T-helper 1 cell (primary cell): Measurements from ENCODE around the gene PHLDB2.
"Not testable (repeated sequence)": the region's sequence is repeated elsewhere in the genome, so short reads cannot be mapped to it uniquely, and the experiment has no call there.

ENCODE experiments used
- DNase-seq, 5 donors: peaks; one replicate each; pipeline ENCODE4 v3.0.0-alpha.2; 2012 to 2020
- total RNA-seq, 4 donors: gene quantifications; one replicate each; lab custom pipeline; 2026; lab: John Stamatoyannopoulos, UW

PHLDB2 gene
- 12.5 to 51.1 (median 39.8) reads per million in 4 donors for total RNA-seq

GRCh38 chr3:111859061-111859973 is at the start of gene PHLDB2:
Gene PHLDB2 (plus strand): TSS chr3:111859265. CDS start chr3:111884078, 24,813 bp downstream.
- peak; percentile 38 to 61 (median 45) for DNase-seq

DNA sequence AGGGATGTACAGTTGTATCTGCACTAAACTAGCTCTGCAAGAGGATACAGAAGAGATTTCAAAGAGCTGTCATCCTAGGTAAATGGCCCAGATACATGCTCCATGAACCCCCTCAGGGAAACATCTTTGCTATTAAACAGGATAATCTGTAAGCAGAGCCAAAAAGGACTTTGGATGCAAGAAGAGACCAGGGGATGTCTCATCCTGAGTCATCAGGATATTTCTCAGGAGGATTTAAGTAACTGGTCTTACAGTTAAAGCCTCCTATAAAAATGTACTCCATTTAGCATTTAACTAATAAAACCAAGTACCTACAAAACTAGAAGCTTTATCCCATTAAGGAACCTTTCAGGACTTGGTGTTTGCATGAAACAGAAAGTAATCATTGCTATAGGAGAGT is 48.2 kb upstream of the PHLDB2 start:
- DNase-seq = no peak

GRCh38 chr3:111811811-111812210 is 47.3 kb upstream of the PHLDB2 start:
- no peak for DNase-seq

DNA sequence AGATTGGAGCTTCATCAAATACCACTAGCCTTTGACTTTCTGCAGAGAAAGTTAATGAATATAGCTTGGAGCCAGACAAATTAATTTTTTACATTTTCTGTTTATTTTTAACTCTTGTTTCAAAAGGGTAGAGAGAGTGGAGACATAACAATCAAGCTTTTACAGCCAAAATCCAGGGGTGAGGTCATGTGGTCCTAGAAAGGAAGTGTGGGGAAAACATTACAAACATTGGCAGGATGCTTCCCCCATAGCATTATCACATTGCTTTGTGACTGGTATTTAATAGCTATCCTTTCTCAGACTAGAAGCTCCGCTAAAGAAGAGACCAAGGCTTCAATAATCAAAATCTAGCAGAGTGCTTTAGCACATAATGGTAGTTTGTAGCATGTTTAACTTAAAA is 46.4 kb upstream of the PHLDB2 start:
- no peak for DNase-seq

- no peak for DNase-seq
These were observed 45.6 kb upstream of the PHLDB2 start for GRCh38 chr3:111813441-111813840.

- DNase-seq = no peak
These were observed 45.1 kb upstream of the PHLDB2 start for GRCh38 chr3:111813979-111814378.

DNA sequence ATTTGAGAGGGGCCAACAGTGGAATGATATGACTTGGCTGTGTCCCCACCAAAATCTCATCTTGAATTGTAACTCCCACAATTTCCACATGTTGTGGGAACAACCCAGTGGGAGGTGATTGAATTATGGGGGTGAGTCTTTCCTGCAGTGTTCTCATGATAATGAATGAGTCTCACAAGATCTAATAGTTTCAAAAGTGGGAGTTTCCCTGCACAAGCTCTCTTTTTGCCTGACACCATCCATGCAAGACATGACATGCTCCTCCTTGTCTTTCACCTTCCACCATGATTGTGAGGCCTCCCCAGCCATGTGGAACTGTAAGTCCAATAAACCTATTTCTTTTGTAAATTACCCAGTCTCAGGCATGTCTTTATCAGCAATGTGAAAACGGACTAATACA is 42.3 kb upstream of the PHLDB2 start:
- not testable (repeated sequence) for DNase-seq

- DNase-seq = no peak
These were observed 39.1 kb upstream of the PHLDB2 start for GRCh38 chr3:111819927-111820326.

DNA sequence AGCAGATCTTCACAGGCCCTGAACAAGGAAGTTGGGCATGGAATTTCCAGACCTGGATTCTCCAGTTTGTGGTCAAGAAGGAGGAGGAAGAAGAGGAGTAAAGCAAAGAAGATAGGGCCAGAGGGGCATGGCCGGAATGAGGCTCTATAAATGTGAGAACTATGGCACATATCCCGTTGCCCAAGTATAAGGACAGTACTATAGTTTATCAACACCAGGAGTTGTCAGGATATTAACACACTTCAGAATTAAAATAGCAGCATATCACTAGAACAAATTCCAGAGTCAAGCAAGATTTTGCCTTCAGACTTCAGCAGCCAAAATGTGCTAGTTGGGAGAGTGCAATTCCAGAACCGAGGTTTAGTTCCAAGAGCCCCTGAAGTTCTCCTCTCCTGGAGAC is 38.4 kb upstream of the PHLDB2 start:
- DNase-seq = no peak

DNA sequence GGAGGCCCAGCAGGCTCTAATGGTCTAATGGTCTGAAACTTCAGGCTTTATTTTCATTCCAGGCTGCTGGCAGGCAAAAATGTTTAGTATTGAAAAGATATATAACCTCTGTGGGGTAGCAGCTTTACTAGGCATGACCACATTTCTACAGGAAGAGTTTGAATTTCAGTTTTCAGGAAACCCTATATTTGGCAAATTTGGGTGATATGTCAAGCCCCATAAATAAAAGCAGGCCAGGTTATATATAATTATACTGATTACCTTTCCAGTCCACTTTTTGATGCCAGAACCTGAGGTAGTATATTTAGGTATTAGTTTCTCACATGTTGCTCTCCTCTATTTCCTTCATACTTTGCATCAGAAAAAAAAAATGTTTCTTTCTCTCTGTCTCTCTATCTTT is 37.2 kb upstream of the PHLDB2 start:
- DNase-seq = no peak

DNA sequence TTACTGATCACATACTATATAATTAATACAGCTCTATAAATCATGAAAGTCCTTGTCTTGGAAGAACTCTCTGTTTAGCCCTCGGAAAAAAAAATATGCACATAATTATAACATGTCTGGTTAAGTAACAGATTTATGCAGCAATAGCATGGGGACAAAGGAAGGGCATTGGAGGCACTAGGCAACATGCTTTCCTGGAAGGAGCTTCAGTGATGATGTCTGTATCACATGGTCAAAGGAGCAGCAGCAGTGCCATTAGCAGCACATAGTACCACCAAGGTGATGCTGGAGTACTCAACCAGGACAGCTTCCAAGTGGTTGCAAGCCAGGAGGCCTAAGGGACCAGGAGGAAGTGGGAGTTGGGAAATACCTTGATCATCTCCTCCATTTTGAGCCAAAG is 36.3 kb upstream of the PHLDB2 start:
- DNase-seq = no peak

DNA sequence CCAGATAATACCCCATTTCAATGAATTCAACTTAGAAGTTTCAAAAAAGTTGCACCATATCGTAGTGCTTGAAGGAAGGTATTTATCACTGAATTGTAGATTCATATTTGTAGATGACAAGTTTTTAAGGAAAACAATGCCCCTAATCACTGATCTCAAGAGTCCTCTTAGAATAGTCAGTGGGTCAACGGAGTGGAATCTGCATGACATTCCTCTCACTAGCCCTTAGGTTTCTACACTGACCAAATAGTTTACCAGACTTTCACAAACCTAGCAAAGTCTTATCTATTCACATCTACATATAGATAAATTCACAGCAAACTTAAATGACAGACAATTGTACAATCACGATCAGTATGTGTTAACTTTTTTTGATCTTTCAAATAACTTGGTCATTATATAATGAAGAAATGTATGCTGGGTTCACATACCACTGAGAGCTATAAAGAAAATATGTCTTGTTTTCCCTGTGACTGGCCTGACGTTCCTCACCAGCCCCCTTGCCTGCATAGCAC is 35.7 kb upstream of the PHLDB2 start:
- no peak for DNase-seq

GRCh38 chr3:111824351-111824750 is 34.7 kb upstream of the PHLDB2 start:
- no peak for DNase-seq

GRCh38 chr3:111827871-111828270 is 31.2 kb upstream of the PHLDB2 start:
- no peak for DNase-seq

DNA sequence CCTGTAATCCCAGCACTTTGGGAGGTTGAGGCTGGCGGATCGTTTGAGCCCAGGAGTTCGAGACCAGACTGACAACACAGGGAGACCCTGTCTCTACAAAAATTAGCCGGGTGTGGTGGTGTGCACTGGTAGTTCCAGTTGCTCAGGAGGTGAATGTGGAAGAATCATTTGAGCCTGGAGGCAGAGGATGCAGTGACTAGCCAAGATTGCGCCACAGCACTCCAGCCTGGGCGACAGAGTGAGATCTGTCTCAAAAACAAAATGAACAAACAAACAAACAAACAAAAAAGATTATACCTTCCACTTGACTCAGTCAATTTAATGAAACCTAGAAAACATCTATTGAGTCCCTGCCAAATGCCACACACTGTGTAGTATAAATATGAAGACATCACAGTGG is 30.5 kb upstream of the PHLDB2 start:
- no peak for DNase-seq

DNA sequence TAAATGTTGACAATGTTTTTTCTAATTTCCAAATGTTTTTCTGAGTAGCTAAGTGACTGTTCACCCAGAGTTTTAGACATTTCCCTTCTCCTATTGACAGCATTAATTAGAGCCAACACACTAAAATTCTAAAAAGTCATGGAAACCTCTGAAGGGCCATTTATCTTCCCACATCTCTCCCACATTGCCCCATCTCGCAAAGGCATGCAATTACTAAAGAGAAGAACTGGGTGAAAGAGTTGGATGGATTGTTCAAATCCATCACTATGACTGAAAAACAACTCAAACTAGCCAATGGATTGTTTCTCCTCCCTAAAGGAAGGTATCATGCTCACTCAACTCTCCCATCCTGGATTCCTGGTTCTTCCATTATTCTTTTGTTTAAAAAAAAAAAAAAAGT is 30.0 kb upstream of the PHLDB2 start:
- DNase-seq = no peak

GRCh38 chr3:111831840-111832239 is 27.2 kb upstream of the PHLDB2 start:
- peak in 2 of 5 donors; percentile 14 to 45 for DNase-seq

DNA sequence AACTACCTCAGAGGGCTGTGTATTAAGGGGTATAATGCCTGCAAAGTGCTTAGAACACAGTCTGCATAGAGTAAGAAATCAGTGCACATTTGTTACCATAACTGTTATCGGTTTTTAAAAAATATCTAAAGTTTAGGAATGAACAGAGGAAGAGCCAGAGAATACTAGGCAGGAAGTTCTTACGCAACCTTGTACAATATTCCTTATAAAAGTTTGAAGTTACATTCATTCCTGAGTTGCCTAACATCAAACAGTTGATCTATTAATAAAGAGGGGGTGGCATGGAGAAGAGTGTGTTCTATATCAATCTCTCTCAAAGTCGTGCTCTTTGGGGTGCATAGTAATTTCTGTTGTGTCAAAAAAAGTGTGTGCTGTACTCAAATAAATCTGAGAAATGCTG is 22.0 kb upstream of the PHLDB2 start:
- no peak for DNase-seq

GRCh38 chr3:111838133-111838532 is 20.9 kb upstream of the PHLDB2 start:
- DNase-seq = no peak

DNA sequence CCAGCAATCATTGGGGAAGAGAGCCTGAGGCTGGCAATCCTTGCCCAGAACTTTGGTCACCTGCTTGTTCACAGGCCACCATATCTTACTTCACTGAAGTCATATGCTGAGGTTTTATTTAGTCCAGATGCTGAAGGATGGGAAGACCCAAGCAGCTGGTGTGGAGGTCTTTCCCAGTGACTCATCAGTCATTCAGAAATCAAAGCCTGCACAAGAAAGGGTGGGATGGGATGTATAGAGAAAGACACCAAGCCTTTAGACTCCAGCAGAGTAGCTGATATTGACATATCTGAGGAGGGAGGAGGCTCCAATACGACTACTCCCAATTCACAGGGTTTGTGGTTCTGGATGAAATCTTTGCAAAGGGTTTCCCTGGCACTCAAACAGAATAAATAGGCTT is 13.0 kb upstream of the PHLDB2 start:
- DNase-seq = no peak

- no peak for DNase-seq
These were observed 12.3 kb upstream of the PHLDB2 start for GRCh38 chr3:111846717-111847116.

GRCh38 chr3:111848283-111848682 is 10.8 kb upstream of the PHLDB2 start:
- no peak for DNase-seq

- DNase-seq = no peak
These were observed 10.3 kb upstream of the PHLDB2 start for GRCh38 chr3:111848778-111849177.

DNA sequence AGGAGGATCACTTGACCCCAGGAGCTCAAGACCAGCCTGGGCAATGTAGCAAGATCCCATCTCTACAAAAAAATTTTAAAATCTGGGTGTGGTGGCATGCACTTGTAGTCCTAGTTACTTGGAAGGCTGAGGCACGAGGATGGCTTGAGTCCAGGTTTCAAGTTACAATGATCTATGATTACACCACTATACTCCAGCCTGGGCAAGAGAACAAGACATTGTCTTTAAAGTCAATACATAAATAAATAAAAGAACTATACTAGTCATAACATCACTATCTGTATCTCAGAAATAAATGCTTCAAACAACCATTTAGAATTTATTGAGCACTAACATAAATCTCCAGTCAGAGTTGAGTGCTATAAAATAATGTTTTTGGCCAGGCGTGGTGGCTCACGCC is 8.5 kb upstream of the PHLDB2 start:
- DNase-seq = no peak
